ENCODE measurements around the gene TARBP1. TPM values are rescaled to one million over a fixed set of nuclear protein-coding genes. Genes with fewer than 3 reads are reported as not detected.

Gene TARBP1
- total and polyA plus RNA-seq, 2 of the 8 experiments (the other 6 are each of a cell fraction or from before 2014, with no cell fraction given) = 21.9 to 32.3 TPM

DNA sequence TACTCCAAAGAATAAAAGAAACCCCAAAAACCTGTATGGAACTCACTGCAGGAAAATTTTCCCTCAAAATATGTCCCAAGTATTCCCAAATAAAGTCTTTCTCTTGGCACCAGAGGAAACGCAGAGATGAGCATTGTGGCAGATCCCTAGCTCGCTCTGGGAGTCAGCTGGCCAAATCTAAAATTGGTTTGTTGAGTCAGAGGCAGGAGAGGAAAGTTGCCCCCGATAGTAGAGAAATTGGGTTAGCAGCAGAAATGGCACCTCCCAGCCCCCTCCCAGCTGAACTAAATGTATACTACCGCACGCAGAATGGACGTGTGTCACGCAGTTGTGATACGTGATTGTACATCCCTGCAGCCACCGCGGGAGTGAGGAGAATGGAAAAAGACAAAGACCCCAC, 39.9 kb upstream of the TARBP1 start (continued):
- TF ChIP-seq, protein P1, sequence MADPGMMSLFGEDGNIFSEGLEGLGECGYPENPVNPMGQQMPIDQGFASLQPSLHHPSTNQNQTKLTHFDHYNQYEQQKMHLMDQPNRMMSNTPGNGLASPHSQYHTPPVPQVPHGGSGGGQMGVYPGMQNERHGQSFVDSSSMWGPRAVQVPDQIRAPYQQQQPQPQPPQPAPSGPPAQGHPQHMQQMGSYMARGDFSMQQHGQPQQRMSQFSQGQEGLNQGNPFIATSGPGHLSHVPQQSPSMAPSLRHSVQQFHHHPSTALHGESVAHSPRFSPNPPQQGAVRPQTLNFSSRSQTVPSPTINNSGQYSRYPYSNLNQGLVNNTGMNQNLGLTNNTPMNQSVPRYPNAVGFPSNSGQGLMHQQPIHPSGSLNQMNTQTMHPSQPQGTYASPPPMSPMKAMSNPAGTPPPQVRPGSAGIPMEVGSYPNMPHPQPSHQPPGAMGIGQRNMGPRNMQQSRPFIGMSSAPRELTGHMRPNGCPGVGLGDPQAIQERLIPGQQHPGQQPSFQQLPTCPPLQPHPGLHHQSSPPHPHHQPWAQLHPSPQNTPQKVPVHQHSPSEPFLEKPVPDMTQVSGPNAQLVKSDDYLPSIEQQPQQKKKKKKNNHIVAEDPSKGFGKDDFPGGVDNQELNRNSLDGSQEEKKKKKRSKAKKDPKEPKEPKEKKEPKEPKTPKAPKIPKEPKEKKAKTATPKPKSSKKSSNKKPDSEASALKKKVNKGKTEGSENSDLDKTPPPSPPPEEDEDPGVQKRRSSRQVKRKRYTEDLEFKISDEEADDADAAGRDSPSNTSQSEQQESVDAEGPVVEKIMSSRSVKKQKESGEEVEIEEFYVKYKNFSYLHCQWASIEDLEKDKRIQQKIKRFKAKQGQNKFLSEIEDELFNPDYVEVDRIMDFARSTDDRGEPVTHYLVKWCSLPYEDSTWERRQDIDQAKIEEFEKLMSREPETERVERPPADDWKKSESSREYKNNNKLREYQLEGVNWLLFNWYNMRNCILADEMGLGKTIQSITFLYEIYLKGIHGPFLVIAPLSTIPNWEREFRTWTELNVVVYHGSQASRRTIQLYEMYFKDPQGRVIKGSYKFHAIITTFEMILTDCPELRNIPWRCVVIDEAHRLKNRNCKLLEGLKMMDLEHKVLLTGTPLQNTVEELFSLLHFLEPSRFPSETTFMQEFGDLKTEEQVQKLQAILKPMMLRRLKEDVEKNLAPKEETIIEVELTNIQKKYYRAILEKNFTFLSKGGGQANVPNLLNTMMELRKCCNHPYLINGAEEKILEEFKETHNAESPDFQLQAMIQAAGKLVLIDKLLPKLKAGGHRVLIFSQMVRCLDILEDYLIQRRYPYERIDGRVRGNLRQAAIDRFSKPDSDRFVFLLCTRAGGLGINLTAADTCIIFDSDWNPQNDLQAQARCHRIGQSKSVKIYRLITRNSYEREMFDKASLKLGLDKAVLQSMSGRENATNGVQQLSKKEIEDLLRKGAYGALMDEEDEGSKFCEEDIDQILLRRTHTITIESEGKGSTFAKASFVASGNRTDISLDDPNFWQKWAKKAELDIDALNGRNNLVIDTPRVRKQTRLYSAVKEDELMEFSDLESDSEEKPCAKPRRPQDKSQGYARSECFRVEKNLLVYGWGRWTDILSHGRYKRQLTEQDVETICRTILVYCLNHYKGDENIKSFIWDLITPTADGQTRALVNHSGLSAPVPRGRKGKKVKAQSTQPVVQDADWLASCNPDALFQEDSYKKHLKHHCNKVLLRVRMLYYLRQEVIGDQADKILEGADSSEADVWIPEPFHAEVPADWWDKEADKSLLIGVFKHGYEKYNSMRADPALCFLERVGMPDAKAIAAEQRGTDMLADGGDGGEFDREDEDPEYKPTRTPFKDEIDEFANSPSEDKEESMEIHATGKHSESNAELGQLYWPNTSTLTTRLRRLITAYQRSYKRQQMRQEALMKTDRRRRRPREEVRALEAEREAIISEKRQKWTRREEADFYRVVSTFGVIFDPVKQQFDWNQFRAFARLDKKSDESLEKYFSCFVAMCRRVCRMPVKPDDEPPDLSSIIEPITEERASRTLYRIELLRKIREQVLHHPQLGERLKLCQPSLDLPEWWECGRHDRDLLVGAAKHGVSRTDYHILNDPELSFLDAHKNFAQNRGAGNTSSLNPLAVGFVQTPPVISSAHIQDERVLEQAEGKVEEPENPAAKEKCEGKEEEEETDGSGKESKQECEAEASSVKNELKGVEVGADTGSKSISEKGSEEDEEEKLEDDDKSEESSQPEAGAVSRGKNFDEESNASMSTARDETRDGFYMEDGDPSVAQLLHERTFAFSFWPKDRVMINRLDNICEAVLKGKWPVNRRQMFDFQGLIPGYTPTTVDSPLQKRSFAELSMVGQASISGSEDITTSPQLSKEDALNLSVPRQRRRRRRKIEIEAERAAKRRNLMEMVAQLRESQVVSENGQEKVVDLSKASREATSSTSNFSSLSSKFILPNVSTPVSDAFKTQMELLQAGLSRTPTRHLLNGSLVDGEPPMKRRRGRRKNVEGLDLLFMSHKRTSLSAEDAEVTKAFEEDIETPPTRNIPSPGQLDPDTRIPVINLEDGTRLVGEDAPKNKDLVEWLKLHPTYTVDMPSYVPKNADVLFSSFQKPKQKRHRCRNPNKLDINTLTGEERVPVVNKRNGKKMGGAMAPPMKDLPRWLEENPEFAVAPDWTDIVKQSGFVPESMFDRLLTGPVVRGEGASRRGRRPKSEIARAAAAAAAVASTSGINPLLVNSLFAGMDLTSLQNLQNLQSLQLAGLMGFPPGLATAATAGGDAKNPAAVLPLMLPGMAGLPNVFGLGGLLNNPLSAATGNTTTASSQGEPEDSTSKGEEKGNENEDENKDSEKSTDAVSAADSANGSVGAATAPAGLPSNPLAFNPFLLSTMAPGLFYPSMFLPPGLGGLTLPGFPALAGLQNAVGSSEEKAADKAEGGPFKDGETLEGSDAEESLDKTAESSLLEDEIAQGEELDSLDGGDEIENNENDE (IDR thresholded peaks at IDR 0.05; ENCODE audit: insufficient replicate concordance, low read length) = no peak
- TF ChIP-seq SUZ12 (IDR thresholded peaks at IDR 0.05; ENCODE audit: low read length) (no peak), EGR1 (IDR thresholded peaks at IDR 0.05; ENCODE audit: borderline replicate concordance, low read depth, low read length) (no peak), SP4 (IDR thresholded peaks at IDR 0.05; ENCODE audit: low read length) (no peak), RNF2 (IDR thresholded peaks at IDR 0.05; ENCODE audit: borderline replicate concordance, low read depth, low read length, missing control alignments, poor library complexity, severe bottlenecking) (no peak), CBX5 (IDR thresholded peaks at IDR 0.05; ENCODE audit: low read depth, low read length) (no peak), CHD2 (IDR thresholded peaks at IDR 0.05; ENCODE audit: low read length) (no peak), HDAC2 (IDR thresholded peaks at IDR 0.05; ENCODE audit: borderline replicate concordance in 1 of 2, low read depth in 2 of 2, low read length in 2 of 2) (no peak), POU5F1 (IDR thresholded peaks at IDR 0.05; ENCODE audit: low read depth, low read length) (no peak), E2F6 (IDR thresholded peaks at IDR 0.05) (no peak)
